ENCODE results near the gene DDC. TPM values are rescaled to one million over a fixed set of nuclear protein-coding genes. Genes with fewer than 3 reads are reported as not detected.

DDC gene
- total and polyA plus RNA-seq, 9 donors, result 0.24 to 3.3 (median 0.72) TPM

DNA sequence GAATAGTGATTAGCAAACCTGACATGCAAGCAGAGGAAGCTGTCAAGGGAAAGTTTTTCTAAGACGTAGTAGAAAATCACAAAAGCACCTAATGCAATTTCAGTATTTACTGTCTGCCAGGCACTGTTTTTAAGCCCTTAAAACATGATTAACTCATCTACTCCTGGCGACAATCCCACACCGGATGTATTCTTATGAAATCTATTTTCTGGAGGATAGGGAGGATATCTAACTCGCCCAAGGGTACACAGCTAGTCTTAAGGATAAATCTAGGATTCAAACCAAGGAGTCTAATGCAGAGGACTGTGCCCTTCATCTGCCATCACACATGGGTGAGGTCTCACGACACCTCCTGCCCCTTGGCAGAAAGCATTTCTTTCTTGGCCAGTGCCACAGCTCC is 67.2 kb downstream of the DDC start:
- Histone ChIP-seq H3K4me1 (ENCODE audit: insufficient read depth) (peaks cover 8% of the 10 kb centered on the region), H3K36me3 (no peaks in the 10 kb centered on the region), H3K9me3 (no peaks in the 10 kb centered on the region), H3K4me3 (no peak overlapping the region), H3K27ac (no peak overlapping the region), H3K27me3 (no peaks in the 10 kb centered on the region)
- WGBS, 3 donors, result 35 to 47% (median 40%) methylated on average over 5 of the region's 5 CpGs
- TF ChIP-seq EP300 (IDR thresholded peaks at IDR 0.05) (no peak), POLR2A (IDR thresholded peaks at IDR 0.05) (no peak)
- TF ChIP-seq, protein P1, sequence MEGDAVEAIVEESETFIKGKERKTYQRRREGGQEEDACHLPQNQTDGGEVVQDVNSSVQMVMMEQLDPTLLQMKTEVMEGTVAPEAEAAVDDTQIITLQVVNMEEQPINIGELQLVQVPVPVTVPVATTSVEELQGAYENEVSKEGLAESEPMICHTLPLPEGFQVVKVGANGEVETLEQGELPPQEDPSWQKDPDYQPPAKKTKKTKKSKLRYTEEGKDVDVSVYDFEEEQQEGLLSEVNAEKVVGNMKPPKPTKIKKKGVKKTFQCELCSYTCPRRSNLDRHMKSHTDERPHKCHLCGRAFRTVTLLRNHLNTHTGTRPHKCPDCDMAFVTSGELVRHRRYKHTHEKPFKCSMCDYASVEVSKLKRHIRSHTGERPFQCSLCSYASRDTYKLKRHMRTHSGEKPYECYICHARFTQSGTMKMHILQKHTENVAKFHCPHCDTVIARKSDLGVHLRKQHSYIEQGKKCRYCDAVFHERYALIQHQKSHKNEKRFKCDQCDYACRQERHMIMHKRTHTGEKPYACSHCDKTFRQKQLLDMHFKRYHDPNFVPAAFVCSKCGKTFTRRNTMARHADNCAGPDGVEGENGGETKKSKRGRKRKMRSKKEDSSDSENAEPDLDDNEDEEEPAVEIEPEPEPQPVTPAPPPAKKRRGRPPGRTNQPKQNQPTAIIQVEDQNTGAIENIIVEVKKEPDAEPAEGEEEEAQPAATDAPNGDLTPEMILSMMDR (IDR thresholded peaks at IDR 0.05), result no peak
- DNase-seq, result peak in 2 of 5 donors; percentile 35 to 79
- intact Hi-C loops (cut with DNase I), result no loop called here

DNA sequence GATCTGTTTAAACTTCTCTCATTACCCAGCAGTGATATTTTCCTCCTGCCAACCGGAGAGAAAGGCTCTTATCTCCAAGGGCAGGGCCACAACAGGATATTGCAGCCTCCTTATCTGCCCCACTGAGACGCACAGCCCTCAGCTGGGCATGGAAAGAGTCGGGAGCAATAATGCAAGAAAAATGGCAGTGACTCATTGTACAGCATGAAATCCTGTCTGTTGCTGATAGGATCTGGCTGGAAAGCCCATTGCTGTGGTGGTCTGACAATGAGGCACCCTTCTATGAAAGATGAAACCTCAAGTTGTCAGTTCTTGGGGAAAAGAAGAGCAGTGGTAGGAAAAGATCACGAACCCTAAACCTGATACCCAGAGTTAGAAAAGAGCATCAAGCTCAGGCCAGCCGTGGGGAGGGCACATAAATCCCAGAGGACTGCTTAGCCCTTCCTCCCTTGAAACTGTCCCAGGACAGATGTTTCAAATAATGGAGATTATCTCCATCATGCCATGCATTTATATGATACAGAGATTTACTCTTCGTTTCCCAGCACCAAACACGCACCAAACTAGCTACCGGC is 68.0 kb downstream of the DDC start:
- TF ChIP-seq POLR2A (IDR thresholded peaks at IDR 0.05) (no peak), EP300 (IDR thresholded peaks at IDR 0.05) (no peak)
- TF ChIP-seq, protein P1 (IDR thresholded peaks at IDR 0.05), result no peak
- H3K9me3 ChIP-seq, result no peaks in the 10 kb centered on the region
- H3K4me3 ChIP-seq, result no peak overlapping the region
- H3K36me3 ChIP-seq, result no peaks in the 10 kb centered on the region
- WGBS, 3 donors, result 48 to 54% (median 52%) methylated on average over 8 of the region's 8 CpGs
- DNase-seq, result no peak
- H3K27me3 ChIP-seq, result no peaks in the 10 kb centered on the region
- no peak overlapping the region for H3K27ac ChIP-seq
- intact Hi-C loops (cut with DNase I), result no loop called here
- H3K4me1 ChIP-seq (ENCODE audit: insufficient read depth), result peaks cover 3% of the 10 kb centered on the region

DNA sequence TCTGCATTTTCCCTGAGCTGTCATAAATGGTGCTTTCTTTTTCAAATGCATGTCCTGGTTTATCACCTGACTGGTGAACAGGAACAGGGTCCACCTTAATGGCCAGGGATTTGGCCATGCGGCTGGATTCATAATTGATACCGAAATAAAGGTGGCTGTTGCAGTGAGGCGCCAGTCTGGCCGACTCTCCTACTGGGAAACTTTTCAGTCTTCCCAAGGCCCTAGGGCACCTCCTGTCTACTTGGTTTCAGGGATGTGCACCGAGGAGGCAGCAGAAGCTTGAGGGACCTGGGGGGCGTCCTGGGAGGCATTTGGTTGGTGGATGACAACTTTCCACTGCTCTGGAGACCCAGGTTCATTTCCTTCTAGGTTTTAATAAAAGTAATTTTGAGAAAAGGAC is 68.6 kb downstream of the DDC start:
- 83% methylated on average over 6 of the region's 6 CpGs for WGBS, 3 donors
- DNase-seq, result no peak
- Histone ChIP-seq H3K4me1 (ENCODE audit: insufficient read depth) (peaks cover 2% of the 10 kb centered on the region), H3K27ac (no peak overlapping the region), H3K36me3 (no peaks in the 10 kb centered on the region), H3K4me3 (no peak overlapping the region), H3K27me3 (no peaks in the 10 kb centered on the region), H3K9me3 (no peaks in the 10 kb centered on the region)
- TF ChIP-seq POLR2A (IDR thresholded peaks at IDR 0.05) (no peak), EP300 (IDR thresholded peaks at IDR 0.05) (no peak)
- TF ChIP-seq, protein P1 (IDR thresholded peaks at IDR 0.05), result no peak
- intact Hi-C loops (cut with DNase I), result no loop called here

DNA sequence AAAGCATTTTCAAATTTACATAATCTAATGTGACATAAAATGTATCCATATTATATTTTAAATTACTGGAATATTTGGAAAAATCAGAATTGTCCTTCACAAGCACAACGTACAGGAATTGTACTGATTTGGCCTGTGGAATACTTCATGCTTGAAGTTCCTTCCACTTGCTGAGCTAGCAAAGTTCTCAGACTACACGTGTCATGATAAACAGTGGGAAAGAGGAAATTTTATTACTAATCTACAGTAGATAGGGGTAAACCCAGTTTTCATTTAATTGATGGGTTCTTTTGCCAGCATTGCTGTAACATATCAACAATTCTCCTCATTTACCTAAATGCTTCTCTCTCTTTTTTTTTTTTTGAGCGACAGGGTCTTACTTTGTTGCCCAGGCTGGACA is 69.5 kb downstream of the DDC start:
- WGBS, 3 donors, result 58 to 75% (median 65%) methylated on average over 3 of the region's 3 CpGs
- intact Hi-C loops (cut with DNase I), result no loop called here
- no peak overlapping the region for H3K27ac ChIP-seq

More for the DNA sequence above, 69.5 kb downstream of the DDC start:
- no peak for TF ChIP-seq POLR2A (IDR thresholded peaks at IDR 0.05)
- TF ChIP-seq, protein P1 (IDR thresholded peaks at IDR 0.05), result no peak
- TF ChIP-seq EP300 (IDR thresholded peaks at IDR 0.05), result no peak
- Histone ChIP-seq H3K9me3 (no peaks in the 10 kb centered on the region), H3K36me3 (no peaks in the 10 kb centered on the region), H3K4me3 (no peak overlapping the region), H3K4me1 (ENCODE audit: insufficient read depth) (peaks cover 2% of the 10 kb centered on the region), H3K27me3 (no peaks in the 10 kb centered on the region)
- DNase-seq, result no peak

All from ovary (tissue), 9 donors.